ENCODE measurements around the gene NME7.

Gene NME7

GRCh38 chr1:169383449-169383848, 15.9 kb upstream of the NME7 start:
- H3K4me3 ChIP-seq: no peak overlapping the region
- no peak overlapping the region for H3K27ac ChIP-seq
- DNase-seq (ENCODE audit: low spot score): no peak
- TF ChIP-seq, protein P1, sequence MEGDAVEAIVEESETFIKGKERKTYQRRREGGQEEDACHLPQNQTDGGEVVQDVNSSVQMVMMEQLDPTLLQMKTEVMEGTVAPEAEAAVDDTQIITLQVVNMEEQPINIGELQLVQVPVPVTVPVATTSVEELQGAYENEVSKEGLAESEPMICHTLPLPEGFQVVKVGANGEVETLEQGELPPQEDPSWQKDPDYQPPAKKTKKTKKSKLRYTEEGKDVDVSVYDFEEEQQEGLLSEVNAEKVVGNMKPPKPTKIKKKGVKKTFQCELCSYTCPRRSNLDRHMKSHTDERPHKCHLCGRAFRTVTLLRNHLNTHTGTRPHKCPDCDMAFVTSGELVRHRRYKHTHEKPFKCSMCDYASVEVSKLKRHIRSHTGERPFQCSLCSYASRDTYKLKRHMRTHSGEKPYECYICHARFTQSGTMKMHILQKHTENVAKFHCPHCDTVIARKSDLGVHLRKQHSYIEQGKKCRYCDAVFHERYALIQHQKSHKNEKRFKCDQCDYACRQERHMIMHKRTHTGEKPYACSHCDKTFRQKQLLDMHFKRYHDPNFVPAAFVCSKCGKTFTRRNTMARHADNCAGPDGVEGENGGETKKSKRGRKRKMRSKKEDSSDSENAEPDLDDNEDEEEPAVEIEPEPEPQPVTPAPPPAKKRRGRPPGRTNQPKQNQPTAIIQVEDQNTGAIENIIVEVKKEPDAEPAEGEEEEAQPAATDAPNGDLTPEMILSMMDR (IDR thresholded peaks at IDR 0.05): no peak

DNA sequence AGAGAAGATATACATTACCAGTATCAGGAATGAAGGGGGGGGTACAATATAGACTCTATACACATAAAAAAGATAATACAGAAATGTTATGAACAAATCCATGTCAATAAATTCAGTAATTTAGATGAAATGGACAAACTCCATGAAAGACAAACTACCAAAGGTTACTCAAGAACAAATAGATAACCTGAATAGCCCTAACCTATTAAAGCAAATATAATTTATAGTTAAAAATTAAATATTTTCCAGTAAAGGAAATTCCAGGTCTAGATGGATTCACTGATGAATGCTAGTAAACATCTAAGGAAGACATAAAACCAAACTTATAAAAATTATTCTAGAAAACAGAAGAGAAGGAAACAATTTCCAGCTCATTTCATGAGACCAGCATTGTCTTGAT, 13.6 kb upstream of the NME7 start:
- no peak for DNase-seq (ENCODE audit: low spot score)
- no peak overlapping the region for H3K27ac ChIP-seq
- H3K4me3 ChIP-seq: no peak overlapping the region
- TF ChIP-seq, protein P1 (IDR thresholded peaks at IDR 0.05): no peak

DNA sequence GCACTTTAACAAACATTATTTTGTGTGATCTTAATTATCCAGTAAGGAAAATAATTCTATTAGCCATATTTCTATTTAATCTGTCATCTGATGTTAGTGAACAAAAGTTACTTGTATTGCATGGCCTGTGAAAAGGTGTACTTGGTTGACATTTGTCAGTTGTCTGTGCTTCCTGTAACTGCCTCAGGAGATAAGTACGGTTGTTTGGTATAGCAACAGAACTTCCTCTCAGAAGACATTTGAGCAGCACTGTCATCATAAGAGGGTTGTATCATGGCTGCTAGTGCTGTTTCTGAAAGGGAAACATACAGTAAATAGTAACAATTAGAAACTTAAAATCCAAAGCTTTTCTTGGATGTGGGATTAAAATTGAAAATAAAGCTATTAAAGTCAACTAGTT, 3.8 kb upstream of the NME7 start:
- Histone ChIP-seq H3K4me3 (no peak overlapping the region), H3K27ac (no peak overlapping the region)
- TF ChIP-seq, protein P1 (IDR thresholded peaks at IDR 0.05): no peak
- no peak for DNase-seq (ENCODE audit: low spot score)

GRCh38 chr1:169368406-169368769, 791 bp upstream of the NME7 start:
- peak overlapping the region; percentile 92 for H3K4me3 ChIP-seq
- TF ChIP-seq, protein P1 (IDR thresholded peaks at IDR 0.05): no peak
- DNase-seq (ENCODE audit: low spot score): no peak
- H3K27ac ChIP-seq: peak overlapping the region; percentile 71 to 90

- peak overlapping the region; percentile 71 to 90 for H3K27ac ChIP-seq
- H3K4me3 ChIP-seq: peak overlapping the region; percentile 92
- TF ChIP-seq, protein P1 (IDR thresholded peaks at IDR 0.05): no peak
- no peak for DNase-seq (ENCODE audit: low spot score)
Measured at GRCh38 chr1:169367096-169367685, 406 bp downstream of the NME7 start.

DNA sequence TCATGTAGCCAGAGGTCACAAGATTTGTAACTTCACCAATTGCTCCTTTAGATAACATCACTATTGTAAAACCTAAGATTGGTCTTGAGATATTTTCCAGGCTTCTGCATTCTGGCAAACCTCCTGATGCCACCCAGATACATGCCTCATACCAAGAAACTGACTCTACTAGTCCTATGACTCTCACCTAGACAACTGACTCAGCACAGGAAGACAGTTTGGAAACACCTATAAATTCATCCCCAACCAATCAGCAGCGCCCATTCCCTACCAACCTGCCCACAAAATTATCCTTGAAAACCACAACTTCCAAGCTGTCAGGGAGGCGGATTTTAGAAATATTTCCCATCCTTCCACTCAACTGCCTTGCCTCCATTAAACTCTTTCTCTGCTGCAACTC, 2.6 kb downstream of the NME7 start:
- DNase-seq (ENCODE audit: low spot score): no peak
- H3K27ac ChIP-seq: no peak overlapping the region
- no peak overlapping the region for H3K4me3 ChIP-seq
- TF ChIP-seq, protein P1 (IDR thresholded peaks at IDR 0.05): no peak

- TF ChIP-seq, protein P1 (IDR thresholded peaks at IDR 0.05): no peak
- DNase-seq (ENCODE audit: low spot score): no peak
- H3K4me3 ChIP-seq: no peak overlapping the region
Measured at GRCh38 chr1:169363046-169363730, 4.4 kb downstream of the NME7 start.

More at GRCh38 chr1:169363046-169363730, 4.4 kb downstream of the NME7 start:
- H3K27ac ChIP-seq: no peak overlapping the region
